Activated T-helper 1 cell treated with anti-CD3 and anti-CD28 coated beads, Interleukin-12 subunit alpha, Interleukin-12 subunit beta, Interleukin-2, Interleukin-4 antibody, amounts not matched to agents 30 ng/mL and 10 ng/mL and 1 ng/mL, durations not matched to agents 14 hours and 24 hours and 36 hours (primary cell): ENCODE measurements around the gene NT5C2. TPM values are rescaled to one million over a fixed set of nuclear protein-coding genes. Genes with fewer than 3 reads are reported as not detected.

Source experiments
- DNase-seq: peaks from one replicate; pipeline ENCODE4 v3.0.0; 2021; ENCODE audit warnings: low spot score
- H3K27ac Mint-ChIP-seq: one replicate; pipeline ENCODE4 v1.8.0; 2021; ENCODE audit warnings: mild to moderate bottlenecking, mixed read lengths
- H3K27me3 Mint-ChIP-seq: one replicate; pipeline ENCODE4 v1.8.0; 2022; ENCODE audit warnings: mild to moderate bottlenecking, moderate library complexity, mixed read lengths; ENCODE audit not compliant: insufficient read depth
- H3K36me3 Mint-ChIP-seq: one replicate; pipeline ENCODE4 v1.8.0; 2021; ENCODE audit warnings: low read depth, mixed read lengths
- H3K4me1 Mint-ChIP-seq: one replicate; pipeline ENCODE4 v1.8.0; 2021; ENCODE audit warnings: low read depth, mixed read lengths
- H3K4me3 Mint-ChIP-seq: one replicate; pipeline ENCODE4 v1.8.0; 2021; ENCODE audit warnings: mild to moderate bottlenecking, moderate library complexity, mixed read lengths
- H3K9me3 Mint-ChIP-seq: one replicate; pipeline ENCODE4 v1.8.0; 2021; ENCODE audit warnings: mixed read lengths
- intact Hi-C: fragments of 100-400 bp; cut with micrococcal nuclease; formaldehyde crosslinking; loops from one replicate; pipeline ENCODE4 v1.15.1; 2024
- total RNA-seq: library from RNA; stranded (reverse); gene quantifications from 2 replicates; pipeline ENCODE4 v1.2.3, GENCODE V29; 2022

NT5C2 gene
- total RNA-seq, 1 donor from 2014 or later = 52.0 TPM

- intact Hi-C loops = no loop called here
- H3K9me3 Mint-ChIP-seq = no peaks in the 10 kb centered on the region
- H3K27ac Mint-ChIP-seq = peak overlapping the region; percentile 34
- H3K4me3 Mint-ChIP-seq = no peak overlapping the region
- no peaks in the 10 kb centered on the region for H3K4me1 Mint-ChIP-seq
- no peak for DNase-seq
- H3K36me3 Mint-ChIP-seq = peaks cover 23% of the 10 kb centered on the region
- no peaks in the 10 kb centered on the region for H3K27me3 Mint-ChIP-seq
Observed at GRCh38 chr10:103082683-103083082, 110.4 kb downstream of the NT5C2 start.

DNA sequence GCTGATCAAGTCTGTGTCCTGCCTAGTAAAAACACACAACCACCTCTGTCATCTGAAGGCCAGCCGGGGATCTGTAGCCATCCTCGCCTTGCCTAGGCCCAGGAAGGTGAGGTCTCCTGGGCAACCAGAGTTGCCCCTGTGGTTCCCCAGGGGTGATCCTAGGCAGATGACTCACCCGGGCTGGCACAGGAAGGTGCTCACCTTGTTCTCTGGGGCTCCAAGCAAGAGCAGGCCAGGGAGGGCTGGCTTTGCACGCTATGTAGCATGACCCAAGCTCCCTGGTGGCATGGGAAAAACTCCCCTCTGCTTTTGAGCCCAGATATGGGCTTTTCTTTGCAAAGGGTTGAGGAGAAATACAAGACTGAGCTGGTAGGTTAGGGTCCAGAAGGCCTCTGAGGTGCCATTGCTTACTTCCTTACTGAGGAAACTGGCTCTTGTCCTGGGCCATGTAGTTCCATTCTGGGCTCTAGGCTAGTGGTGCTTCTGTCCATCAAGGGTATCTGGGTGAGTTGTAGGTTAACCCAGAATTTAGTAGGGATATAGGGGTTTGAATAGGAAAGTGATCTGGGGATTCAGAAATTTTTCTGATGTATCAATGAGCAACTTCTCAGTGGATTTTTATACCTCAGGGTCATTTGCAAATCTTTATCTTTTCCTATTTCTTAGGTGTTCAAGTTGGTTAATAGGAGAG is 112.0 kb downstream of the NT5C2 start:
- H3K4me1 Mint-ChIP-seq = no peaks in the 10 kb centered on the region
- H3K27me3 Mint-ChIP-seq = no peaks in the 10 kb centered on the region
- intact Hi-C loops = no loop called here
- no peak overlapping the region for H3K4me3 Mint-ChIP-seq
- peaks cover 23% of the 10 kb centered on the region for H3K36me3 Mint-ChIP-seq
- no peaks in the 10 kb centered on the region for H3K9me3 Mint-ChIP-seq
- H3K27ac Mint-ChIP-seq = no peak overlapping the region
- DNase-seq = no peak

- H3K4me1 Mint-ChIP-seq = no peaks in the 10 kb centered on the region
Observed at GRCh38 chr10:103079946-103080345, 113.1 kb downstream of the NT5C2 start.

DNA sequence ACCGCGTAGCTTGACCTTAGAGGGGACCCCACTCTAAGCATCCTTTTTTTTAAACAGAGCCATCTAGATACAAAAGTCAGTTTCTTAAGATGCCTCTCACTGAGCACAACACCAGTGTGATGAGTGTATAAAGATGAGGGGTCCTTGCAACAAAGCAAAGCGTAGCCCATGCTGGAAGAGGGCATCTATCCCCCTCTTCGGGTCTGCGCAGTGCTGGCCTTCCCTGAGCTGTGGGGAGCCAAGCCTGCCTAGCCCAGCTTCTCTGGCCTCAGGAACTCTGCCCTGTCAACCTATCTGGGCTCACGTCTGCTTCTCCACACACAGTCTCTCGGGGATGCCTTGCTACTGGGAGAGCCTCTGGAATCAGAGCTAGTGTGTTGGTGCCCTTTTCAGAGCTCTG is 114.0 kb downstream of the NT5C2 start:
- Mint-ChIP-seq H3K4me3 (no peak overlapping the region), H3K36me3 (peaks cover 14% of the 10 kb centered on the region), H3K27me3 (no peaks in the 10 kb centered on the region), H3K9me3 (no peaks in the 10 kb centered on the region), H3K4me1 (no peaks in the 10 kb centered on the region), H3K27ac (no peak overlapping the region)
- intact Hi-C loops = no loop called here
- DNase-seq = no peak

More at GRCh38 chr10:103079946-103080345, 113.1 kb downstream of the NT5C2 start:
- H3K9me3 Mint-ChIP-seq = no peaks in the 10 kb centered on the region
- peaks cover 15% of the 10 kb centered on the region for H3K36me3 Mint-ChIP-seq
- intact Hi-C loops = no loop called here
- H3K27ac Mint-ChIP-seq = no peak overlapping the region
- H3K27me3 Mint-ChIP-seq = no peaks in the 10 kb centered on the region
- no peak for DNase-seq
- H3K4me3 Mint-ChIP-seq = no peak overlapping the region

- Mint-ChIP-seq H3K9me3 (no peaks in the 10 kb centered on the region), H3K36me3 (peaks cover 11% of the 10 kb centered on the region), H3K4me3 (no peak overlapping the region), H3K27ac (no peak overlapping the region), H3K4me1 (no peaks in the 10 kb centered on the region), H3K27me3 (no peaks in the 10 kb centered on the region)
- intact Hi-C loops = no loop called here
- DNase-seq = no peak
Observed at GRCh38 chr10:103078676-103079075, 114.4 kb downstream of the NT5C2 start.

- no peak for DNase-seq
- intact Hi-C loops = no loop called here
- H3K36me3 Mint-ChIP-seq = peaks cover 9% of the 10 kb centered on the region
- no peaks in the 10 kb centered on the region for H3K27me3 Mint-ChIP-seq
- no peak overlapping the region for H3K27ac Mint-ChIP-seq
- H3K4me3 Mint-ChIP-seq = no peak overlapping the region
- H3K4me1 Mint-ChIP-seq = no peaks in the 10 kb centered on the region
- H3K9me3 Mint-ChIP-seq = no peaks in the 10 kb centered on the region
Observed at GRCh38 chr10:103078309-103078615, 114.8 kb downstream of the NT5C2 start.

DNA sequence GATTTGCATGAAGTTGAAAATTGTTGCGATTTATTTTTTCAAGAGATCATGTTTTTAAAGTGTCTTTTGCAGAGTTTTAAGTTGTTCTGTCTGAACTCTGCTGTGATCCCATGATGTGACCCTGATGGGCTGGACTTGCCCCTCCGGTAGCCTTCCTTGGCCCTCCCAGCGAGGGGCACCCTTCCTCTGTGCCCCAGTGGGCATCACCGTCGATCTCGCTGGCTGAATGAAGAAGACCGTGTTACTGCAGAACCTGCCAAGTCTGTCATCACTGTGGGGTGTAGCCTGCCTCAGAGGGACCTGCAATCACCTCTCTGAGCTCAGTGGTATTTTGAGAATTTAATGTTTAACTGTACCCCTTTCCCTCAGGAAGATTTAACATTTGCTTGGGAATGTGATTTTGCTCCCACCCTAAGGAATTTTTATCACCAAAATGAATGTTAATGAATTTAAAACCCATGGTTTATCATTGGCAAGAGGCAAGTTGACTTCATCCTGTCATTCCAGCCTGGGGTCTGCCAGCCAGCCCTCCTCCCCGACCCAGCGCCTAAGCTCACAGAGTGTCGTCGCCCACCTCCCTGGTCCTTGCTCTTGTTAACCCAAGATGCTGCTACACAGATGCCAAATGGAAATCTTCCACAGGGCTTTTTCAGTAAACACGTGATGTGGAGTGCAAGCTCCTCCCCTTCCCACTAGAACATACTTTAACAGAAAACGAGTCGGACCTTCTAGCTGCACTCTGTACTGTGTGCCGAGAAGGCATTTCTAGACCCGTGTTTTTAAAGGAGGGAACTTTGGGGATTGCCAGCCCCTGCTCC is 115.4 kb downstream of the NT5C2 start:
- no peaks in the 10 kb centered on the region for H3K27me3 Mint-ChIP-seq
- no peak overlapping the region for H3K4me3 Mint-ChIP-seq

DNA sequence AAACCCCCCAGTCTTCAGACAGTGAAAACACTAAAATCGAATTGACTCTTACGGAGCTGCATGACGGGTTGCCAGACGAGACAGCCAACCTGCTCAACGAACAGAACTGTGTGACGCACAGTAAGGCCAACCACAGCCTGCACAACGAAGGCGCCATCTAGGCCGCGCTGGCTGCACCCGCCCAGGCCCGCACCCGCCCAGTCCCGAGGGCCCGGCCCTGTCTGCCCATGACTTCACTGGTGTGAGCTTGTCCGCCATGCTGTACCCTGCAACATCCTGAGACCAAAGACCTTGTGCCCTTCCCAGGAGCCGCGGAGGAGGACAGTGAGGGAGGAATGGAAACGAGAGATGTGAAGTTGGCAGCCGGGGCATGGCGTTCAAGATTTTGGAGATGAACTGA is 116.1 kb downstream of the NT5C2 start:
- DNase-seq = no peak
- intact Hi-C loops = no loop called here
- Mint-ChIP-seq H3K4me1 (no peaks in the 10 kb centered on the region), H3K36me3 (peaks cover 4% of the 10 kb centered on the region), H3K27ac (no peak overlapping the region), H3K4me3 (no peak overlapping the region), H3K9me3 (no peaks in the 10 kb centered on the region), H3K27me3 (no peaks in the 10 kb centered on the region)

More for the DNA sequence above, 115.4 kb downstream of the NT5C2 start:
- no peak for DNase-seq
- no peaks in the 10 kb centered on the region for H3K9me3 Mint-ChIP-seq
- H3K27ac Mint-ChIP-seq = no peak overlapping the region
- intact Hi-C loops = no loop called here
- peaks cover 4% of the 10 kb centered on the region for H3K36me3 Mint-ChIP-seq
- no peaks in the 10 kb centered on the region for H3K4me1 Mint-ChIP-seq

- peaks cover 23% of the 10 kb centered on the region for H3K4me1 Mint-ChIP-seq
- H3K36me3 Mint-ChIP-seq = peaks cover 7% of the 10 kb centered on the region
- H3K9me3 Mint-ChIP-seq = no peaks in the 10 kb centered on the region
- no peaks in the 10 kb centered on the region for H3K27me3 Mint-ChIP-seq
- no peak overlapping the region for H3K27ac Mint-ChIP-seq
- no peak overlapping the region for H3K4me3 Mint-ChIP-seq
- DNase-seq = no peak
- intact Hi-C loops = no loop called here
Observed at GRCh38 chr10:103072891-103073290, 120.2 kb downstream of the NT5C2 start.

- Mint-ChIP-seq H3K4me1 (peaks cover 23% of the 10 kb centered on the region), H3K27me3 (peaks cover 2% of the 10 kb centered on the region), H3K4me3 (no peak overlapping the region), H3K27ac (no peak overlapping the region), H3K36me3 (peaks cover 5% of the 10 kb centered on the region), H3K9me3 (no peaks in the 10 kb centered on the region)
- intact Hi-C loops = no loop called here
- DNase-seq = no peak
Observed at GRCh38 chr10:103072276-103072675, 120.8 kb downstream of the NT5C2 start.

DNA sequence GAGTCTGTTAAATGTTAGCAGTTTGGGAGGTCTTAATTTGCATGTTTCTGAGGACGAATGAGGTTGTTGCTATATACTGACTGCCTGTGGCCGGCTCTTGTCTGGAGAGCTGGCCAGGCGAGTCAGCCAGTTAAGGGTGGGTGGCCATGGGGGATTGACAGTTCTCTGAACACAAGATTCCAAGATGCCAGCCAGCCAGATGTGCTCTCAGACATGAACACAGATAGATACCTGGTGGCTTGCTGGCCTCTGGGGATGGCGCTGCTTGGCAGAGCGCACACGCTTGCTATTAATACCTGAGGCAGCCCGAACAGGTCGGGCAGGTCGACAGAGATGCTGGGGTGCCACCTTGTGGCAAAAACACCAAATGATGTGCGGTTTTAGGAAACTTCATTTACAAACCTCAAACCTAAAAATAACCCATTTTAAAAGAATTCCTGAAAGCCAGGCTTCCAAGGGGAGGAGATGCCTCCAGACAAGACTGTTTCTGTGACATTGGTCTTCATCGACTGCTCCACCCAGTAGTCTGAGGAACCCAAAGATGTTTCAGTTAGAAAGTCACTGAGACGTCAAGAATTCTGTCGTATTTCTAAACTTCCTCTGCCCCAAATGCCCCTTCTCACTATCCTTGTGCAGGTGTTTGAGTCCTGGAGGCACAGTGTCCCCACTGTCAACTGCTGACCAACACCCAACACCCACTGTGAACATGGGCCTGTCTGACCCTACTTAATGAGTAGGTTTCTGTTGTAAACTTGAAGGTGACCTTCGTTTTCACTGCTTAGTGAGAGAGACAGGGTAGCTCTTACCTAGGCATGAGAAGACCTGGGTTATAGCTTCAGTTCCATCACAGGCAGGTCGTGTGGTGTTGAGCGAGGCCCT is 123.4 kb downstream of the NT5C2 start:
- peak; percentile 54 for DNase-seq
- H3K4me1 Mint-ChIP-seq = peaks cover 23% of the 10 kb centered on the region
- no peak overlapping the region for H3K4me3 Mint-ChIP-seq
- peaks cover 2% of the 10 kb centered on the region for H3K27me3 Mint-ChIP-seq
- peaks cover 5% of the 10 kb centered on the region for H3K36me3 Mint-ChIP-seq
- intact Hi-C loops = loop anchor here (1.0 kb wide), 5 partner anchors 15 to 234 kb away; partner anchors contain the start of gene BORCS7
- peak overlapping the region; percentile 57 for H3K27ac Mint-ChIP-seq
- no peaks in the 10 kb centered on the region for H3K9me3 Mint-ChIP-seq

DNA sequence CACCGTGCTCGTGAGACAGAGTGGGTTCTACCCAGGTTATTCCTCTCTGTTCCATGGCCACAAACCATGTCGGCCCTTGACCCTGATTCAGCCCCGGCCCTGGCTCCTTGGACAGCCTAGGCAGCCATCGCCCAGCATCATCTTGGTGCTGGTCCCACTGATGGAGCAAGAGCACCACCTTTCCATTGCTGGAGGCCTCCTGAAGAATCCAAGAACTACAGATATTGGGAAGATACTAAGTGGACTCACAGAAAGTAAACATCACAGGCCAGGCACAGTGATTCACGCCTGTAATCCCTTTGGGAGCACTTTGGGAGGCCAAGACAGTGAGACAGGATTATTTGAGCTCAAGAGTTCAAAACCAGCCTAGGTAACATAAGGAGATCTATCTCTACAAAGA is 125.1 kb downstream of the NT5C2 start:
- Mint-ChIP-seq H3K27me3 (peaks cover 2% of the 10 kb centered on the region), H3K36me3 (peaks cover 5% of the 10 kb centered on the region), H3K9me3 (no peaks in the 10 kb centered on the region), H3K27ac (no peak overlapping the region), H3K4me3 (no peak overlapping the region), H3K4me1 (peaks cover 23% of the 10 kb centered on the region)
- intact Hi-C loops = no loop called here
- no peak for DNase-seq

GRCh38 chr10:103067484-103067883 is 125.6 kb downstream of the NT5C2 start:
- Mint-ChIP-seq H3K9me3 (no peaks in the 10 kb centered on the region), H3K27ac (no peak overlapping the region), H3K36me3 (peaks cover 5% of the 10 kb centered on the region), H3K4me3 (no peak overlapping the region), H3K4me1 (peaks cover 23% of the 10 kb centered on the region), H3K27me3 (peaks cover 2% of the 10 kb centered on the region)
- no peak for DNase-seq
- intact Hi-C loops = no loop called here
